Measurements from ENCODE around the gene TNFRSF4. TPM values are rescaled to one million over a fixed set of nuclear protein-coding genes. Genes with fewer than 3 reads are reported as not detected.

TNFRSF4 gene
- total and polyA plus RNA-seq, 9 of the 15 experiments (the other 6 are each of a cell fraction or from before 2014, with no cell fraction given) = 0.07 to 0.44 (median 0.19) TPM; not detected in 5

GRCh38 chr1:1210726-1211540 lies 3.0 kb downstream of the TNFRSF4 start:
- no peaks in the 10 kb centered on the region for H3K27me3 ChIP-seq (ENCODE audit: control insufficient read depth in 2 of 2, insufficient read depth in 2 of 2, low read length in 2 of 2)
- WGBS (ENCODE audit: insufficient coverage, low coverage, missing lambda C conversion rate) = 76% methylated on average over 28 of the region's 31 CpGs
- peaks cover 13 to 92% of the 10 kb centered on the region in 2 experiments; a peak in 4 of 5 replicates for H3K4me1 ChIP-seq (replicated peaks in 1 of 2; ENCODE audit: control insufficient read depth in 2 of 2, insufficient read depth in 2 of 2, low read length in 2 of 2)
- H3K79me2 ChIP-seq (ENCODE audit: control insufficient read depth, insufficient read depth, low read length) = no peaks in the 10 kb centered on the region
- H2AFZ ChIP-seq (ENCODE audit: low read depth, low read length) = no peak overlapping the region
- peaks cover 5% of the 10 kb centered on the region; the same call in 1 of the 3 replicates for H3K36me3 ChIP-seq (ENCODE audit: control insufficient read depth, insufficient read depth, low read length)
- no peaks in the 10 kb centered on the region for H3K9me1 ChIP-seq (ENCODE audit: control insufficient read depth, insufficient read depth, low read length)
- ChIA-PET POLR2A (interaction anchor here (2.3 kb wide), 1 partner anchor 20 kb away, joined by 7 read pairs; no protein-coding TSS in a partner anchor), CTCF (ENCODE audit: low intra/inter-chr PET ratio) (no interaction called here)
- no TSS peak for BruUV-seq (replicated peaks)
- DNase-seq (ENCODE audit: extremely low read depth in 1 of 4, low spot score in 3 of 4) (no peak), ATAC-seq (no peak), FAIRE-seq (no peak)
- H4K20me1 ChIP-seq (replicated peaks; ENCODE audit: control insufficient read depth, insufficient read depth, low read length) = no peaks in the 10 kb centered on the region; the same call in 1 of the 2 replicates
- no peak overlapping the region for H3K4me3 ChIP-seq
- H3K9ac ChIP-seq (ENCODE audit: insufficient read depth in 1 of 2, low read depth in 2 of 2, low read length in 2 of 2) = peak overlapping the region in 1 of 2 experiments; percentile 59; a peak in 1 of 4 replicates
- H3K27ac ChIP-seq (ENCODE audit: extremely low read depth, low read depth, low read length) = no peak overlapping the region
- no peaks in the 10 kb centered on the region for H3K9me3 ChIP-seq (replicated peaks; ENCODE audit: control insufficient read depth, insufficient read depth, low read depth, low read length)
- intact Hi-C loops (cut with micrococcal nuclease) = no loop called here
- in situ Hi-C loops (cut with MboI) = no loop called here
- TF ChIP-seq ZNF324 (CRISPR knock-in tag; IDR thresholded peaks at IDR 0.05) (no peak), KDM4B (IDR thresholded peaks at IDR 0.05; ENCODE audit: borderline replicate concordance in 2 of 2, low read depth in 1 of 2) (no peak), RNF2 (IDR thresholded peaks at IDR 0.05) (no peak), ZNF551 (CRISPR knock-in tag; IDR thresholded peaks at IDR 0.05) (no peak), CLOCK (CRISPR knock-in tag; IDR thresholded peaks at IDR 0.05; ENCODE audit: borderline replicate concordance) (no peak), CBFA2T3 (IDR thresholded peaks at IDR 0.05) (no peak), ZBTB5 (IDR thresholded peaks at IDR 0.05) (no peak), CBX5 (IDR thresholded peaks at IDR 0.05; ENCODE audit: borderline replicate concordance, low read depth) (no peak), BHLHE40 (IDR thresholded peaks at IDR 0.05; ENCODE audit: low read length) (no peak), SRSF9 (IDR thresholded peaks at IDR 0.05; ENCODE audit: borderline replicate concordance, low read depth, low read length) (no peak), BRCA1 (IDR thresholded peaks at IDR 0.05) (no peak), BRCA1 (CRISPR knock-in tag; IDR thresholded peaks at IDR 0.05) (no peak)
- H3K4me2 ChIP-seq (ENCODE audit: insufficient read depth, low read length) = no peak overlapping the region

All from K562 (cell line).